CD14-positive monocyte (primary cell): ENCODE results near the gene NMNAT1. TPM values are rescaled to one million over a fixed set of nuclear protein-coding genes. Genes with fewer than 3 reads are reported as not detected.
"Not testable (repeated sequence)": the region's sequence is repeated elsewhere in the genome, so short reads cannot be mapped to it uniquely, and the experiment has no call there.

Experiments
- DNase-seq, 3 donors: peaks; one replicate each; pipeline ENCODE4 v3.0.0-alpha.2; 2011 to 2022
- H2AFZ ChIP-seq: 2 replicates; pipeline ENCODE4 v1.6.0; 2012; ENCODE audit warnings: mild to moderate bottlenecking, low read depth, low read length, inconsistent platforms; ENCODE audit not compliant: insufficient read depth, poor library complexity, severe bottlenecking
- H3K27ac ChIP-seq, 2 donors: 1 replicate in 1 of 2; 2 replicates in 1 of 2; pipeline ENCODE4 v1.5.1; 2012 to 2013; ENCODE audit warnings: low read length in 2 of 2, control low read depth in 1 of 2, inconsistent platforms in 1 of 2, low read depth in 1 of 2, mild to moderate bottlenecking in 1 of 2
- H3K27me3 ChIP-seq, 2 donors: one replicate each; pipeline versions ENCODE4 v1.6.0 to v1.6.1; 2011 to 2013; ENCODE audit warnings: low read length in 2 of 2; ENCODE audit not compliant: control insufficient read depth in 2 of 2, insufficient read depth in 2 of 2
- H3K36me3 ChIP-seq, 2 donors: replicated peaks in 1 of 2; 1 replicate in 1 of 2; 2 replicates in 1 of 2; pipeline versions ENCODE4 v1.5.1 to v1.6.1; 2012 to 2013; ENCODE audit warnings: low read length in 2 of 2, control low read depth in 1 of 2, inconsistent platforms in 1 of 2, mild to moderate bottlenecking in 1 of 2; ENCODE audit not compliant: insufficient read depth in 2 of 2, control insufficient read depth in 1 of 2
- H3K4me1 ChIP-seq, 2 donors: 1 replicate in 1 of 2; 2 replicates in 1 of 2; pipeline versions ENCODE4 v1.5.1 to v1.6.1; 2012 to 2013; ENCODE audit warnings: low read length in 2 of 2, control low read depth in 1 of 2, inconsistent platforms in 1 of 2, mild to moderate bottlenecking in 1 of 2, moderate library complexity in 1 of 2; ENCODE audit not compliant: insufficient read depth in 2 of 2, control insufficient read depth in 1 of 2
- H3K4me2 ChIP-seq: replicated peaks from 2 replicates; pipeline ENCODE3; 2012; ENCODE audit warnings: low read length, moderate library complexity, mild to moderate bottlenecking; ENCODE audit not compliant: poor library complexity, severe bottlenecking; ENCODE audit errors: extremely low read depth
- H3K4me3 ChIP-seq, 3 experiments: fragments of 200-600 bp in 1 of 3; sonication (generic) in 1 of 3; replicated peaks in 1 of 3; 1 replicate in 2 of 3; 2 replicates in 1 of 3; pipeline ENCODE4 v1.5.1; 2011 to 2013; ENCODE audit warnings: low read length in 3 of 3, mild to moderate bottlenecking in 3 of 3, control low read depth in 2 of 3, low read depth in 2 of 3, inconsistent platforms in 1 of 3, moderate library complexity in 1 of 3
- H3K79me2 ChIP-seq: 2 replicates; pipeline ENCODE4 v1.6.0; 2012; ENCODE audit warnings: mild to moderate bottlenecking, control low read depth, inconsistent platforms, low read length, moderate library complexity; ENCODE audit not compliant: insufficient read depth
- H3K9ac ChIP-seq: 2 replicates; pipeline ENCODE4 v1.6.0; 2017; ENCODE audit warnings: low read length, mild to moderate bottlenecking; ENCODE audit not compliant: insufficient read depth, poor library complexity, severe bottlenecking
- H3K9me3 ChIP-seq, 2 donors: replicated peaks in 1 of 2; 1 replicate in 1 of 2; 2 replicates in 1 of 2; pipeline versions ENCODE4 v1.5.1 to v1.6.1; 2012 to 2013; ENCODE audit warnings: low read length in 2 of 2, control low read depth in 1 of 2; ENCODE audit not compliant: control insufficient read depth in 1 of 2, insufficient read depth in 1 of 2
- H4K20me1 ChIP-seq: 2 replicates; pipeline ENCODE4 v1.6.0; 2012; ENCODE audit warnings: mild to moderate bottlenecking, low read length, control low read depth, moderate library complexity; ENCODE audit not compliant: insufficient read depth
- H3K27ac Mint-ChIP-seq, 7 donors: one replicate each; pipeline ENCODE4 v1.8.0; 2020; ENCODE audit warnings: mild to moderate bottlenecking in 7 of 7, mixed read lengths in 7 of 7, moderate library complexity in 6 of 7, inconsistent platforms in 2 of 7
- H3K27me3 Mint-ChIP-seq, 3 donors: one replicate each; pipeline ENCODE4 v1.8.0; 2021 to 2022; ENCODE audit warnings: low read depth in 3 of 3, mild to moderate bottlenecking in 3 of 3, mixed read lengths in 3 of 3, moderate library complexity in 3 of 3, inconsistent platforms in 1 of 3
- H3K36me3 Mint-ChIP-seq, 2 donors: one replicate each; pipeline ENCODE4 v1.8.0; 2020; ENCODE audit warnings: mixed read lengths in 2 of 2, inconsistent platforms in 1 of 2, mild to moderate bottlenecking in 1 of 2
- H3K4me1 Mint-ChIP-seq: one replicate; pipeline ENCODE4 v1.8.0; 2020; ENCODE audit warnings: mild to moderate bottlenecking, mixed read lengths
- H3K4me3 Mint-ChIP-seq, 2 donors: one replicate each; pipeline ENCODE4 v1.8.0; 2020; ENCODE audit warnings: mild to moderate bottlenecking in 2 of 2, mixed read lengths in 2 of 2, moderate library complexity in 1 of 2
- H3K9me3 Mint-ChIP-seq, 7 donors: one replicate each; pipeline ENCODE4 v1.8.0; 2020 to 2022; ENCODE audit warnings: mixed read lengths in 7 of 7, mild to moderate bottlenecking in 6 of 7, moderate library complexity in 6 of 7, inconsistent platforms in 2 of 7
- CTCF ChIP-seq: fragments of 200-600 bp; IDR thresholded peaks from one replicate; pipeline ENCODE4 v1.8.0; 2022; ENCODE audit warnings: antibody characterized with exemption, mild to moderate bottlenecking
- WGBS: methylation state at CpG from one replicate; pipeline ENCODE4 v1.1.5; 2013; ENCODE audit warnings: missing lambda C conversion rate; ENCODE audit not compliant: insufficient coverage; 5-methylcytosine and 5-hydroxymethylcytosine counted together
- intact Hi-C, 2 donors: fragments of 100-400 bp; cut with micrococcal nuclease; formaldehyde crosslinking; loops; one replicate each; pipeline versions ENCODE4 v1.15.0 to v1.15.1; 2023
- polyA plus RNA-seq, 3 donors: library from polyadenylated mRNA; depleted of rRNA in 1 of 3; unstranded in 2 of 3; stranded (reverse) in 1 of 3; fragments of 300-500 nt in 2 of 3; fragments of >200 nt in 1 of 3; fragmentation: Illumina TruSeq in 2 of 3; gene quantifications; 1 replicate in 2 of 3; 2 replicates in 1 of 3; pipeline ENCODE4 v1.2.3, GENCODE V29; 2012 to 2021

Gene NMNAT1
- polyA plus RNA-seq, 3 donors = 6.8 to 9.9 (median 7.1) TPM

DNA sequence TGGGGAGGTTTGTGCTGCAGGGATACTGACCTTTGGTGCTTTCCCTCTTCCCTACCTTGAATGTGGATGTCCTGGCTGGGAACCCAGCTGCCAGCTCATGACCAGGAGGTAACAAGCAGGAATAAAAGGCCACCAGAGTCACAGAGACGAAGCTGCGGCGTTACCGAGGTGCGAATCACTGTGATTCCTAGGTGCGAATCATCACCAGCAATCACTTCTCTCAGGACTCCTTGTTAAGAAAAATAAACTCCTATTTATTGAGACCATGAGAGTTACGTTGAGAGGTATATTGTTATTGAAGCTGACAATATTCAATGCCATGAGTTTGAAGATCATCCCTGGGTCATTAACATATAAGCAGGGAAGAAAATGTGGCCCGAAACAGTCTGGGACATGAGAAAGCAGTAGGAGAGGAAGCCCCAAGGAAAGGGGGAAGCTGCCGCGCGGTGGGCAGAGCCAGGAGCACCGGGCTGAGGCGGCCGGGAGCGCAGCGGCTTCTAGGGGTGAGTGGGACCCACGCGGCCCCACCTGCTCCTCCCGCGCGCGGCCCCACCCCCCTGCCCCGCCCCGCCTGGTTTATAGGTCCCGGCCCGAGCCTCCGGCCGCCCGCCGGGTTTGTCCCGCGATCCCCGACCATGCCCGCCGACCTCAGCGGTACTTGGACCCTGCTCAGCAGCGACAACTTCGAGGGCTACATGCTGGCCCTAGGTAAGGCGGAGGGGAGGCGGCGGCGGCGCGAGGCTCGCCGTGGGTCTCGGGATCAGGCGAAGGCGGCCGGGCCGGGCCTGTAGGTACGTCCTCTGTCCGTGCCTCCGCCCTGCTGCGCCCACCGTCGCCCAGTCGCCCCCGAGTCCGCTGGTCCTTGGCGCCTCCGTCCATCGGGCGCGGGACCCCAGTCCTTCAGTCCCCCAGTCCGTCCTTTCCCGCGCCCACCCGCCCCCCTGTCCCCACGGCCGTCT is 53.6 kb downstream of the NMNAT1 start, which contains the start of gene RBP7:
Gene RBP7 (plus strand): TSS at position 605 of the 959 bp plus-strand sequence. CDS start 31 bp downstream, at position 636.
- Histone ChIP-seq H3K4me2 (peak within 1 kb of the TSS; percentile 94), H3K27ac (peak within 1 kb of the TSS in 1 of 2 donors; percentile 31), H3K79me2 (no peaks in the 10 kb centered on the region), H2AFZ (peak within 1 kb of the TSS; percentile 88), H3K27me3 (peaks cover 0 to 11% of the 10 kb centered on the region in 2 donors), H3K36me3 (no peaks in the 10 kb centered on the region), H3K4me3 (peak within 1 kb of the TSS; percentile 47 to 82 (median 73)), H3K9ac (peak within 1 kb of the TSS; percentile 68), H3K9me3 (no peaks in the 10 kb centered on the region), H3K4me1 (peaks cover 37 to 44% of the 10 kb centered on the region in 2 donors), H4K20me1 (peaks cover 8% of the 10 kb centered on the region)
- Mint-ChIP-seq H3K36me3 (peaks cover 14 to 26% of the 10 kb centered on the region in 2 donors), H3K27ac (peak within 1 kb of the TSS; percentile 15 to 80 (median 63)), H3K27me3 (peaks cover 15 to 46% (median 35%) of the 10 kb centered on the region in 3 donors), H3K9me3 (peaks cover 3 to 10% (median 7%) of the 10 kb centered on the region in 7 donors), H3K4me3 (peak within 1 kb of the TSS; percentile 91 to 94), H3K4me1 (peaks cover 41% of the 10 kb centered on the region)
- WGBS = 2% methylated on average over 60 of the region's 71 CpGs
- DNase-seq = peak; percentile 27 to 64 (median 54)
- intact Hi-C loops = loop anchor here in 1 of 2 donors (10.0 kb wide), 1 partner anchor 52 kb away; the partner anchor contains the start of genes LZIC and NMNAT1
- TF ChIP-seq CTCF = no peak

GRCh38 chr1:10001016-10001665 is 57.9 kb downstream of the NMNAT1 start:
- H3K4me3 ChIP-seq = no peak overlapping the region
- Mint-ChIP-seq H3K9me3 (peaks cover 3 to 10% (median 7%) of the 10 kb centered on the region in 7 donors), H3K36me3 (peaks cover 35 to 47% of the 10 kb centered on the region in 2 donors), H3K27ac (no peak overlapping the region), H3K4me1 (peaks cover 19% of the 10 kb centered on the region), H3K27me3 (peaks cover 23 to 52% (median 33%) of the 10 kb centered on the region in 3 donors), H3K4me3 (peak overlapping the region in 1 of 2 donors; percentile 59)
- H3K9me3 ChIP-seq = no peaks in the 10 kb centered on the region
- peaks cover 17 to 22% of the 10 kb centered on the region in 2 donors for H3K4me1 ChIP-seq
- peaks cover 13% of the 10 kb centered on the region for H4K20me1 ChIP-seq
- intact Hi-C loops = no loop called here
- 93% methylated on average over 6 of the region's 8 CpGs for WGBS
- no peaks in the 10 kb centered on the region for H3K79me2 ChIP-seq
- no peak overlapping the region for H3K27ac ChIP-seq
- H3K27me3 ChIP-seq = peaks cover 0 to 11% of the 10 kb centered on the region in 2 donors
- no peak overlapping the region for H3K4me2 ChIP-seq
- TF ChIP-seq CTCF = no peak
- H3K36me3 ChIP-seq = peaks cover 0 to 22% of the 10 kb centered on the region in 2 donors
- no peak overlapping the region for H2AFZ ChIP-seq
- H3K9ac ChIP-seq = no peak overlapping the region
- DNase-seq = no peak

- H3K27ac Mint-ChIP-seq = not testable (repeated sequence)
Measured at GRCh38 chr1:10005248-10005647, 62.0 kb downstream of the NMNAT1 start.

More at GRCh38 chr1:10005248-10005647, 62.0 kb downstream of the NMNAT1 start:
- H3K9me3 Mint-ChIP-seq, H3K4me3 ChIP-seq, H3K9me3 ChIP-seq, intact Hi-C loops, H3K27ac ChIP-seq, H3K9ac ChIP-seq, H3K79me2 ChIP-seq, DNase-seq, H3K4me2 ChIP-seq, H3K4me1 ChIP-seq, H2AFZ ChIP-seq, H3K4me1 Mint-ChIP-seq, H3K27me3 ChIP-seq: not testable (repeated sequence)
- peaks cover 18 to 58% of the 10 kb centered on the region in 2 donors for H3K36me3 ChIP-seq
- H3K4me3 Mint-ChIP-seq = peak overlapping the region in 1 of 2 donors; percentile 59
- H4K20me1 ChIP-seq = peaks cover 16% of the 10 kb centered on the region
- peaks cover 54 to 79% of the 10 kb centered on the region in 2 donors for H3K36me3 Mint-ChIP-seq
- WGBS = 90% methylated on average over 3 of the region's 8 CpGs
- peaks cover 11 to 28% (median 13%) of the 10 kb centered on the region in 3 donors for H3K27me3 Mint-ChIP-seq
